Measurements from ENCODE around the gene CACNA2D2.

Gene CACNA2D2

GRCh38 chr3:50317300-50317699 lies 186.1 kb downstream of the CACNA2D2 start:
- no peaks in the 10 kb centered on the region for H3K4me1 ChIP-seq (ENCODE audit: control insufficient read depth, low read depth, low read length)
- H3K4me3 ChIP-seq (ENCODE audit: low read length) = no peak overlapping the region
- no peaks in the 10 kb centered on the region for H3K9me3 ChIP-seq (ENCODE audit: control insufficient read depth, low read depth, low read length)
- H3K9ac ChIP-seq (ENCODE audit: low read length) = no peak overlapping the region
- no peaks in the 10 kb centered on the region for H3K27me3 ChIP-seq (ENCODE audit: control insufficient read depth, insufficient read depth, low read length)
- H3K36me3 ChIP-seq (ENCODE audit: control insufficient read depth, low read depth, low read length) = peaks cover 34% of the 10 kb centered on the region
- H3K27ac ChIP-seq (ENCODE audit: low read length) = no peak overlapping the region

- H3K9ac ChIP-seq (ENCODE audit: low read length) = no peak overlapping the region
Measured at GRCh38 chr3:50316657-50317242, 186.7 kb downstream of the CACNA2D2 start.

DNA sequence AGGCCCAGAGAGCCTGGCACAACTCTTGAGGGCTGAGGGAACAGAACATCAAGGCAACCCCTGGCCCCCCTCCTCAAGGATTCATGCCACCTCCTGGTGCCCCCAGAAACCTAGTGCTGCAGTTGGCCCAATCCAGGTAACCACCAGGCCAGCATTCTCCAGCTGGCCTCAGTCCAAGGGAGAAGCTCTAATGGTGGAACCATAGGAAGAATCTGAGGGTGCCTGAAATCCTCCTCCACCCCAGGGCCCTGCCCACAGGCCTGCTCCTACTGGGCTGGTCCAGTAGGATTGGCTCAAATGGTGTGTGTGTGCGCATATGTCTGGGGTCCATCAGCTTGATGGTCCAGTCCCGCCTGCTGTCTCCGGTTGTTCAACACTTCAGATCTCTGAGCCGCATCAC lies 188.6 kb downstream of the CACNA2D2 start:
- peaks cover 32% of the 10 kb centered on the region for H3K36me3 ChIP-seq (ENCODE audit: control insufficient read depth, low read depth, low read length)
- peaks cover 2% of the 10 kb centered on the region for H3K9me3 ChIP-seq (ENCODE audit: control insufficient read depth, low read depth, low read length)
- H3K27me3 ChIP-seq (ENCODE audit: control insufficient read depth, insufficient read depth, low read length) = no peaks in the 10 kb centered on the region
- no peaks in the 10 kb centered on the region for H3K4me1 ChIP-seq (ENCODE audit: control insufficient read depth, low read depth, low read length)
- no peak overlapping the region for H3K9ac ChIP-seq (ENCODE audit: low read length)
- no peak overlapping the region for H3K27ac ChIP-seq (ENCODE audit: low read length)
- no peak overlapping the region for H3K4me3 ChIP-seq (ENCODE audit: low read length)

More at GRCh38 chr3:50316657-50317242, 186.7 kb downstream of the CACNA2D2 start:
- Histone ChIP-seq H3K36me3 (ENCODE audit: control insufficient read depth, low read depth, low read length) (peaks cover 34% of the 10 kb centered on the region), H3K9me3 (ENCODE audit: control insufficient read depth, low read depth, low read length) (no peaks in the 10 kb centered on the region), H3K27me3 (ENCODE audit: control insufficient read depth, insufficient read depth, low read length) (no peaks in the 10 kb centered on the region), H3K4me1 (ENCODE audit: control insufficient read depth, low read depth, low read length) (no peaks in the 10 kb centered on the region), H3K4me3 (ENCODE audit: low read length) (no peak overlapping the region), H3K27ac (ENCODE audit: low read length) (no peak overlapping the region)

DNA sequence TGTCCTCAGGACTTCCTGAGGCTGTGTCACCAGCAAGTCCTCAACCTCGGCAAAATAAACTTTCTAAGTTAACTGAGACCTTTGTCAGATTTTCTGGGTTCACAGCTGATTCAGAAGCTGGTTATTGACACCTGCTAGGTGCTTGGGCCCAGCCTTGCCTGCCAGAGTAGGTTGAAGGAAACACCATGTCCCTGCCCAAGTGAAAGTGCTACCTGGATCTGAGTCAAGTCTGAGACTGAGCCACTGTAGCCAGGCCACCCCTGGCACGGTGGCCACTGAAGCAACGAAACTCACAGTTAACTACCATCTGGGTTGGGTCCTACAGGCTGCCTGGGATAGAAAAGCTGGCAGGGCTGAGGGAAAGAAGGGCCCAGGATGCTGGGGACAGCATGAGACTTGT lies 189.1 kb downstream of the CACNA2D2 start:
- H3K36me3 ChIP-seq (ENCODE audit: control insufficient read depth, low read depth, low read length) = peaks cover 27% of the 10 kb centered on the region
- H3K4me3 ChIP-seq (ENCODE audit: low read length) = no peak overlapping the region
- H3K27ac ChIP-seq (ENCODE audit: low read length) = no peak overlapping the region
- peaks cover 6% of the 10 kb centered on the region for H3K9me3 ChIP-seq (ENCODE audit: control insufficient read depth, low read depth, low read length)
- H3K27me3 ChIP-seq (ENCODE audit: control insufficient read depth, insufficient read depth, low read length) = no peaks in the 10 kb centered on the region
- H3K4me1 ChIP-seq (ENCODE audit: control insufficient read depth, low read depth, low read length) = no peaks in the 10 kb centered on the region
- no peak overlapping the region for H3K9ac ChIP-seq (ENCODE audit: low read length)

Measured in iPS-18a (cell line).